ENCODE measurements around the gene KCNF1.

DNA sequence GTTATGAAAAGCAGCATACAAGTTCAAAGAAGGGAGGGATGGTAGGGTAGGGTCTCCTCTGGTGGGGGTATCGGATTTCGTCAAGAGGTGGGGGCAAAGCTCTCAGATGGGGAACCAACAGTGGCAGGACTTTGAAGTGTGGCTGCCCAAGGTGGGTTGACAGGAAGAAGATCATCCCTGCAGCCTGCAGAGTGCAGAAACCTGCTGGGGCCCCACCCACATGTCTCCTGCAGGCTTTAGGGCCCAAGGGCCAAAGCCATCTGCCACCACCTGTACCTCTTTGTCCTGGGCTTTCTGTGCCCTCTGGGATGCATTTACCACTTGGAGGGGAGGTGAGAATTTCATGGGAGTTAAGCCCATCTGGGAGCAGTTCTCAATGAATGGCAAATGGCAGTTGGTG, 42.7 kb downstream of the KCNF1 start:
- TF ChIP-seq EZH2 (IDR thresholded peaks at IDR 0.05; ENCODE audit: low read depth, low read length, severe bottlenecking) (no peak), BRCA1 (IDR thresholded peaks at IDR 0.05; ENCODE audit: low read depth, low read length) (no peak), EP300 (IDR thresholded peaks at IDR 0.05; ENCODE audit: borderline replicate concordance in 1 of 2, low read depth in 2 of 2, low read length in 2 of 2) (no peak), CTCF (IDR thresholded peaks at IDR 0.05; ENCODE audit: control extremely low read depth in 1 of 3, insufficient read depth in 1 of 3, low read depth in 1 of 3, low read length in 3 of 3) (no peak)
